HG02884 (cell line): ENCODE data around the gene CD33.
"Not testable (repeated sequence)": the region's sequence is repeated elsewhere in the genome, so short reads cannot be mapped to it uniquely, and the experiment has no call there.

Source experiments
- ATAC-seq: cut with Tn5 transposase; IDR thresholded peaks from one replicate; pipeline ENCODE4 v1.9.1; 2021; ENCODE audit warnings: mild to moderate bottlenecking, moderate library complexity; ENCODE audit not compliant: unreplicated experiment

Gene CD33

DNA sequence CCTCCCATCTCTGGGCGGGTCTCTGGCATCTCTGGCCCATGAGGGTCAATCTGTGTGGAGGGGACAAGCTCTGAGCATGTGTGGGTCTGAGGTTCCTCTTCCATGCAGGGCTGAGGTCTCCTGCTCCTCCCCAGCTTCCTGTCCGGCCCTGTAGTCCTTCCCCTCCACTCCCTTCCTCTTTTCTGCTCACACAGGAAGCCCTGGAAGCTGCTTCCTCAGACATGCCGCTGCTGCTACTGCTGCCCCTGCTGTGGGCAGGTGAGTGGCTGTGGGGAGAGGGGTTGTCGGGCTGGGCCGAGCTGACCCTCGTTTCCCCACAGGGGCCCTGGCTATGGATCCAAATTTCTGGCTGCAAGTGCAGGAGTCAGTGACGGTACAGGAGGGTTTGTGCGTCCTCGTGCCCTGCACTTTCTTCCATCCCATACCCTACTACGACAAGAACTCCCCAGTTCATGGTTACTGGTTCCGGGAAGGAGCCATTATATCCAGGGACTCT is at the start of gene CD33:
TSS of gene CD33 (plus strand) at position 183 of the 496 bp plus-strand sequence. CDS start at position 222, 39 bp downstream.
- ATAC-seq: not testable (repeated sequence)

DNA sequence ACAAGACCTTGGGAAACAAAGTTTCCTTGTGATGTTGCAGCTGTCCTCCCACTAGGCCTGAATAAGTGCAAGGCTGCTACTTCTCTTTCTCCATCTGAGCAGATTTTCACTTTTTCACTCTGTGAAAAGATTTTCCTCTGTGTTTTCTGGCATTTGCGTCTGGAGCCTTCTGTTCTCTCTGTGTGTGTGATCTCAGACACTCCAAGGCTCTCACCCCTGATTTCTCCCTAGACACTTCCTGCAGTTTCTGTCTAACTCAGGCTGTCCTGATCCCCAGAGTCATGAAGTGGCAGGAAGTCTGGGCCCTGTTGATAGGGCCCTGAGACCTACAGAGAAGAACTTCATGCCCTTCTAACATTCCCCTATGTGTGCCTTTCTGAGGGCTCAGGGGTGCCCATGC is 45.6 kb upstream of the CD33 start:
- no peak for ATAC-seq

DNA sequence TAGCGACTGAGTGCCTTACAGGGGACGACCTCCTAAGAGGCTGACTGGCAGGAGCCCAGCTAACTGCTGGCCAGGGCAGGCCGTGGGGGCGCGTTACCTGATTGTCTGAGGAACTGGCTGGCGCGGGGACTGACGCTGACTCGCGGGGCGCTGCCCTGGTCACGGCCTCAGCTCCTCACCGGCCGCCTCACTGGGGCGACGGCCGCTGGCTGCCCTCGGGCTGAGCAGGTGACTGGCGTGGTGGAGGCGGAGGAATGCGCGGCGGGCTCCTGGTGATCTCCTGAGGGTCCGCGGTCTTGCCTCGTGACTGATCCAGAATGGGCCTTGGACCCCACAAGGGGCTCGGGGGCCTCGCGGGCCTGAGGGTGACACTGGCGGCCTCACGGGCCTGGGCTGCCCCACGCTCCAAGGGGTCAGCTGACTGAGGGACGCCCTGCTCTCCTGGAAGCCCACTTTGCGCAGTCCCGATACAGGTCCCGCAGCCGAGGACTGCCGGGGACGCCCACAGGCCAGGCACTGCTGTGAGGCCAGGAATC is 43.4 kb upstream of the CD33 start:
- no peak for ATAC-seq

DNA sequence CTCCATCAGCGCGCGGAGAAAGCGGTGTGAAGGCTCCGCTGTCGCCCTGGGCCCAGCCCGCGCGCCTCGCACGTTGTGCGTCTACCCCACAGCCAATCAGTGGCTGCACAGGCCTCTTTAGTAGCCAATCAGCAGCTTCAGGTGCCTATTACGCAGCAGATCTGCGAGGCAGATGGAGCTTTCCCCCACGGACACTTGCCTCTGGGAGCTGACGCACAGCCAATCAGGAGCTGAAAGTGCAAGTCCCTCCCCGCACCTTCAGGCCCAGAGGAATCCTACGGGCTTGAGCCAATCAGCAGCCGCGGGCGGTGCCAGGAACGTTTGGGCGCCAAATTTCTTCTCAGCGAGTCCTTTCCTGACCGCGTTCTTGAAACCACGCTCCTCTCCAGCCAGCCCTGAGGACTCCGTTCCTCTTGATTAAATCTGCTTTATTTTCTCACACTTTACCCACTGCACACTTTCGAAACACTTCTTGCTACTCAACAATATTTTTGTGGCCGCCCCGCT is 42.9 kb upstream of the CD33 start:
- no peak for ATAC-seq

DNA sequence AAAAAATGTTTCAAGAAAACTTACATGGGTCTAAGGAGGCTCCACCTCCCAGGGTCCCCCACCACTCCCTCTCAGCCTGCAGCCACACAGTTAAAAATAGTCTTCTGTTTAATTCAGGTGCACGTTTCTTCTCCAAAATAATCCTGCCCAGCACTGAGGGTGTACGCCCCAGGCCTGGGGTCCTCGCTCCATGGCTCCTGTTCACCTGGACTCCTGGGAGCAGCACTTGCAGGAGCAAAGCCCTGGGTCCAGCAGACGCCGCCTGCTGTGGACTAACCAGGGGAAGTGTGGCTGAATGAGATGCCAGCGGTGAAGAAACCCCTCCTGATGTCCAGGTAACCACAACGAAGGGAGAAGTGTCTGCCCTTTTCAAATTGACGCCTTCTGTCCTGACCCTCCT is 41.3 kb upstream of the CD33 start:
- no peak for ATAC-seq

DNA sequence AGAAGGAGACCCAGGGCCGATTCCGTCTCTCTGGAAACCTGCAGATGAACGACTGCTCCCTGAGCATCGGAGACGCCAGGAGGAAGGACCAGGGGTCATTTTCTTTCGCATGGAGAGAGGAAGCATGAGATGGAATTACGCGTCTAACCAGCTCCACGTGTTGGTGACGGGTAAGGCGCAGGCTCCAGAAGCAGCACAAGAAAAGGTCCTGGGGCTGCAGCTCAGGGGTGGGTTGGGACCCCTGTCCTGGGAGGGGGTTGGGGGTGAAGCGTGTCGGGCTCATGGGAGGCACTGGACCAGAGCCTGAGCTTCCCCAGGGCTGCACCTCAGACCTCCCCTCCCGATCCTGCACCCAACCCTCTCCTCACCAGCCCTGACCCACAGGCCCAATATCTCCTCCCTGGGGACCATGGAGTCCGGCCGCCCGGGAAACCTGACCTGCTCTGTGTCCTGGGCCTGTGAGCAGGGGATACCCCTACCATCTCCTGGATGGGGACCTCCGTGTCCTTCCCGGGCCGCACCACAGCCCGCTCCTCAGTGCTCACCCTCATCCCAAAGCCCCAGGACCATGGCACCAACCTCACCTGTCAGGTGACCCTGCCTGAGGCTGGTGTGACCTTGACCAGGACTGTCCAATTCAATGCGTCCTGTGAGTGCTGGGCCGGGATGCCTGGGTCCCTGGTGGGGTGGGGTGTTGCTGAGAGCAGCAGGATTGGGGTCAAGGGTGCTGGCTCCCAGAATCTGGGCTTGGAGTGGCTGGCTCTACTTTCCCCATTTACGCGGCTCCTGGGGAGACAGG is 39.6 kb upstream of the CD33 start:
- ATAC-seq: no peak

DNA sequence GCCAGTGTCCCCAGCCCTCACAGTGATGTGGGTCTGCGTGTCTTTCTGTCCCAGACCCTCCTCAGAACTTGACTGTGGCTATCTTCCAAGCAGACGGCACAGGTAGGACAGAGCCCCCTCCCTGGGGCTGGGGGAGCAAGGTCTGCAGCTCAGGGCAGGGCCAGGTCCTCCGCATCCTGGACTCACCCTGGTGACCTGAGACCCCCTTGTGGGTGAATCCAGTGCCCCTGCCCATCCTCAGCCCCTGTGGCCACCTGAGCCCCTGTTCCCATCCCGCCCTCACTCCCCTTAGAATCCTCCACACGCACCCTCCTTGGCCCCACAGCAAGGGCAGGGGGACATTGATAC is 39.0 kb upstream of the CD33 start:
- ATAC-seq: no peak

DNA sequence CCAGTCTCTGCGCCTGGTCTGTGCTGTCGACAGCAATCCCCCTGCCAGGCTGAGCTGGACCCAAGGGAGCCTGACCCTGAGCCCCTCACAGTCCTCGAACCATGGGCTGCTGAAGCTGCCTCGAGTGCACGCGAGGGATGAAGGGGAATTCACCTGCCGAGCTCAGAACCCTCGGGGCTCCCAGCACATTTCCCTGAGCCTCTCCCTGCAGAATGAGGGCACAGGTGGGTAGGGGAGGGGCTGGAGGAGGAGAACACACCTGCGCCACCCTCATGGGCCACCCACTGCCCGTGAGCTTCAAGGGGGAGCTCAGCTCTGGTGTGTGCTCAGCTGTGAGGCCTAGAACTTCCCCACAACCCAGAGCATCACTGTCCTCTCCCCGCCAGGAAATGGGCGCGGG is 38.6 kb upstream of the CD33 start:
- no peak for ATAC-seq

DNA sequence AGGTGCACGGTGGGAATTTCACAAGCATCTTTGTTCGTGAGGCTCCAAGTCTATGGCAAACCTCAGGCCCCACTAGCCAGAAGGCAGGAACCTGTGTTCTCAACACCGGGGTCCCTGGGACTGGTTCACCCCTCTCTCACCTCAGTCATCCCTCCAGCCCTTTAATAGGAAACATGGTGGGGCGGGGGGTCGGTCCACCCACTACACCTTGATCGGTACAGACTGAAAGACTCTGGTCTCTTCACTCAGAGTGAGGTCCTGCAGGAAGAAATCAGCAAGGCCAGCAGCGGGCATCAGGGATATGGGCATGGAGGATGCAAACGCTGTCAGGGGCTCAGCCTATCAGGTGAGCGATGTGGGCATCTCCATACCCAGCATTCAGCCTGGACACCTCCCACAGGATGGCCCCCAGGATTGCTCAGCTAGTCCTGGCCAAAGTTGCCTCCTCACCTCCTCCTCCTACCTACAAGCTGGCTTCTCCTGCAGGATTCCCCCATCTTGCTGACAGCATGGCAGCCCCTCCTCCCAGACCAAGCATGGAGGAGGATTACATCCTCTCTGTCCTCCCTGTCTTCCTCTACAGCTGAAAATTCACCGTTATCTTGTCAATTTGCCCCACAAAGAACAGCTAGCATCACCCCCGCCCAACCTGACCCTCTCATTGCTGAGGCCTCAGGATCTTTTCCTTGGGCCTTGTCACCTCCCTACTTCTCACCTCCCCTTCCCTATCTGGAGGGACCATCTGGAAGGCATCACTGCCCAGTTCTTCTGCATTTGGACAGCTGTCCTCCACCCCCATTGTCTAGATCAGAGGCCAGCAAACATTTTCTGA is 37.3 kb upstream of the CD33 start:
- no peak for ATAC-seq

DNA sequence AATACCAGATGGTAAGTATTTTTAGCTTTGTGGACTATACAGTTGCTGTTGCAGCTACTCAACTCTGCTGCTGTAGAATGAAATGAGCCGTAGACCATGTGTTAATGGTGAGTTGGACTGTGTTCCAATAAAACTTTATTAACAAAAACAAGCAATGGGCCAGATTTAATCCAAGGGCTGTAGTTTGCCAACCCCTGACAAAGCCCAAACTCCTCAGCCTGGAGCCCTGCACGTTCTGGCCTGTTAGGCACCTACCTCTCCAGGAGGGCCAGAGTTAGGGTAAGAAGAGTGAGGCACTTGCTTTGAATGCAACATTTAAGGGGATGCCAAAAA is 36.7 kb upstream of the CD33 start:
- no peak for ATAC-seq

DNA sequence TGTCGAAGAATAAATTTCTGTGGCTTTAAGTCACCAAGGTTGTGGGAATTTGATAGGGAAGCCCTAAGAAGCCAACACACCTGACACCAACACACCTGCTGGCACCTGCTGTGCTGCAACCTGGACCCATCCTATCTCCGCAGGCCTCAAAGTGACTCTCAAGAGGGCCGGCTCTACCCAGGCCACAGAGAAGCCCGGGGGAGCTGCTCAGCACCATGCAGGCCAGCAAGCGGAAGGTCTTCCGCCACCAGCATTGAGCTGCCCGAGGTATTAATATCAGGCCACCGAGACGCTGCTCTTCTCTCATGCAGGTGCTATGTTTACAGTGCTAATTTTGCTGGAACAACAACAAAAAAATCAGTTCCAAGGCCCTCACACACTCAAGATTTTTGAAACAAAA is 32.2 kb upstream of the CD33 start:
- ATAC-seq: no peak

DNA sequence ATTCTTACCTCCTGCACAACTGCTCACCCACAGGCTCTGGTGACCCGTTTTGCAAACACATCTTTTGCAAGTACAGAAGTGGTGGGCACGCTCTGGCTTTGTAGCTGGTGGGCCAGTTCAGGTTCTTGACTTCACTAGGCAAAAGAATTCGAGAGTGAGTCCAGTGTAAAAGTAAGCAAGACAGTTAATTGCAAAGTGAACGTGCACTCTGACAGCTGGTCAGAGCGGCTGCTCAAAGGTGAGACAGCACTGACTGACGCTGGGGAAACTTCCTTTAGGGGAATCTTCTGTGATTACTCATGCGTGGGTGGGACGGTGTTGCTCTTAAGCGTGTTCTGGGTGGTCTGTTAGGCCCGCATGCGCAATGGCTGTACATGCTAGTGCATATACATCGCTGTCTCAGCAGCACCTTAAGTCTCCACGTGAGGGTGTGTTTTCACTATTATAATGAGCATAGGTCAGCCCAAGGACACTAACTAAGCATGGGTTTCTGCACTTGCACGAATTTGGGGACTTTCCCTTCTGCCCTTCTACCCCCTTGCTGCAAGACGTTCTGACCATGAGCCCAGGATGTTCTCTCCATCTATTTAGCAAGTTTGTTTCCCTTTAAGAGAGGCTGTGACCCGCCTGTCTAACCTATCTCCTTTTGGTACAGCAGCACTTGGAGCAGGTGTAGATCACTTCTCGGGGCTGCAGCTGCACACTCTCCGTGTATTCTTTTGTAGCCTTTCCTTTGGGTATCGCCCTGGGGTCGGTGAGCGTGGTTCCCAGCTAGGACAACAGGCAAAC is 30.2 kb upstream of the CD33 start:
- ATAC-seq: no peak

DNA sequence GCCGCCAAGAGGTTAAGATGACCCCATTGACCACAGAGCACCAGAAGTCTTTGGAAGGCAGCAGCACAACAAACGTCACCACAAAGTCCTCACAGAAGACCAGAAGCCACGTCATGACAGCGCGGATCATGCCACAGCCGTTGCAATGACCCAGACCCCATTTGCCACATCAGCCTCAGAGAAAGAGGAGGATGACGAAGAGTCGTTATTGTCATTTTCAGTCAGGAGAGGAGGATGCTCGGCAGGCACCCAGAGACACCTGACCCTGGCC is 29.6 kb upstream of the CD33 start:
- ATAC-seq: no peak

DNA sequence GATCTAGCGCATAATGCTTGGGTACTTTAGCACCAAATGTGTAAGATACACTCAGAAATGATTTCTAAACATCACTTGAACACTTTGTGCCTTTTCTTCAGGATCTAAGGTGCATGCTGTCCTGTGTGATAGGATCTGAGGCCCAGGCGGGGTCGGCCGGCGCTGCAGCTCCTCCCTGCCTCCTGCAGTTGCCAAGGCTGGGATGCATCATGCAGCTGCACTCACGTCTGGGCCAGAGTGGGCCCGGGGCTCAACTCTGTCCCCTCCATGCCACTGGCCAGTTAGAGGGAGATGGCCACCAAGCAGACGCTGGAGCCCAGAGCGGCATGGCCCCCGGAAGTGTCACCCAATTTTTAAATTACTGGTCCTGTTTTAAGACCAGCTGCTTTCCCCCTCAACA is 29.3 kb upstream of the CD33 start:
- no peak for ATAC-seq

DNA sequence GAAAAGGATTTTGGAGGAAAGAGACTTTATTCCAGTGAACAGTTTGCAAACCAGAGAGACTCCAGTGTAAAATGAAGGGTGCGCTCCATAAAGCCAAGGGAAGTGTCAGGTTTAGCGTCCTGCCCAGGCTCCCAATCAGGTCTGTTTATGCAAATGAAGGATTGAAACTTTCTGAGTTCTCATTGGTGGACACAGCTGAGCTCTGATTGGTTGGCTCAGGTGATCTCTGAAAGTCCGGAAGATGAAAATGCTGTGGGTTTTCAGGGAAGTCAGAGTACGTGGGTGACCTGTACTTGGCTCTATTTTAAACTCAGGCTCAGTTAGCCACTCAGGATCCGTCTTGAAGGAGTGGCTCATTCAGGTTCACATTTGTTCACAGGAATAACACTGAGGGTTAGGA is 28.7 kb upstream of the CD33 start:
- ATAC-seq: no peak

DNA sequence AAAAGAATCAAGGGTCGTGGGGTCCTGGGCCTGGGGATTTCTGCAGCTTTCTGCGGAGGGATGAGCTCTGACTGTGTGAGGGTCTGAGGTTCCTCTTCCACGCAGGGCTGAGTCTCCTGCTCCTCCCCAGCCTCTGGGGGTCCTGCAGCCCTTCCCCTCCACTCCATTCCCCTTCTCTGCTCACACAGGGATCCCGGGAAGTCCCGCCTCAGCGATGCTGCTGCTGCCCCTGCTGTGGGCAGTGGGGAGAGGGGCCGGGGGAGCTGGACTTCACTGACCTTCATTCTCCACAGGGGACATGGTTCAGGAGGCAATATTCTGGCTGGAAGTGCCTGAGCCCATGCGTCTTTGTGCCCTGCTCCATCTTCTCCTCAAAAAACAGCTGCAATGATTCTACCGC is 26.2 kb upstream of the CD33 start:
- ATAC-seq: no peak

DNA sequence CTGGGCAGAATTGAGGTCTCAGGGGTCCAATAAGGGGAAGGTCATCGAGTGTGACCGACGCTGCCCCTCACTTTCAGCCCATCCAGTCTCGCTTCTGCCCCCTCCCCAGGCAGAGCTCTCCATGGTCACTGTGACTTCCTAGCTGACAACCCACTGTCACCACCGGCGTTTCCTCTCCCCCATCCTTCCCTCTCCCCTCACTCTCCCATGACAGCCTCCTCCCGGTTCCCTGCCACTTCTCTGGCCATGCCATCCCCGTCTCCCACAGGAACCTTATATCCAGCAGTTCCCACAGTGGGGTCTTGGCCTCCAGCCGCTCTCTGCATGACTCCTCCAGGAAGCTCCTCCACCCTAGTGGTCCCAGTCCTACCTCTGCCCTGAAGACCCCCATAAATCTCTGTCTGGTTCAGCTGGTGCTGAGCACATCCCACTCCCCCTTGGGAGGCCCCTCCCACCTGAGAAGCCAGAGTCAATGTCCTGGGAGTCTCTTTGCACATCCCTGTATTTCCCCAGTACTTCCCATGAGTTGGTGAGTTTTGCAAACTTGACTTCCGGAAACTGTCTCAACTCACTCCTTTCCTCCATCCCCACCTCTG is 24.7 kb upstream of the CD33 start:
- ATAC-seq: no peak

DNA sequence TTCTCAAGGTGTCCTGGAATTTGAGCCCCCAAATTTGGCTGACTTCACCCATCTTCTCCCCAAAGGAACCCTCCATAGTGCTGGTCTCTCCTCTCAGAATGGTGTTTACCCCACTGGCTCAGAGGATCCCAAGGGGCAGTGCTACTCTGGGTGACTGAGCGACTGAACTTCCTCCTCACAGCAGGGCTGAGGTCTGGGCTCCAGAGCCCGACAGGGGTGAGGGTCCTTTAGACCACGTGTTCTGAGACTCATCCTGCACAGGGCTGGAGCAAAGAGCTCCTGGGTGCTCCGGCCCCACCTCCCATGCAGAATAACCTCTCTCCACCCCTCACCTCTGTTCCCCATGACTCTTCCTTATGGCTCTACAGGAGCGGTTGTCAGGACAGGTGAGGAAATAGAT is 23.2 kb upstream of the CD33 start:
- ATAC-seq: no peak

DNA sequence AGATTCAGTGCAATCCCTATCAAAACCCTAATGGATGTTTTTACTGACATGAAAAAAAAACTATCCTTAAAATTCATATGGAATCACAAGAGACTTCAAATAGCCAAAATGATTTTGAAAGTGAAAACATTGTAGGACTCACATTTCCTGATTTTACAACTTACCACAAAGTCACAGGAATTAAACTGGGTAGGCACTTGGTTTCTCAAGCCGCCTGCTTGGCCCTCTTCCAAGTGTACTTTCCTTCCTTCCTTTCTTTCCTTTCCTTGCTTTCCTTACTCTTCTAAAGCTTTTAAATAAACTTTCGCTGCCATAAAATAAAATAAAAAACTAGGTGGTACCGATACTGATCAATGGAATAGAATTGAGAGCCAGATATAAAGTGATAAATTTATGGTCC is 21.0 kb upstream of the CD33 start:
- ATAC-seq: no peak

DNA sequence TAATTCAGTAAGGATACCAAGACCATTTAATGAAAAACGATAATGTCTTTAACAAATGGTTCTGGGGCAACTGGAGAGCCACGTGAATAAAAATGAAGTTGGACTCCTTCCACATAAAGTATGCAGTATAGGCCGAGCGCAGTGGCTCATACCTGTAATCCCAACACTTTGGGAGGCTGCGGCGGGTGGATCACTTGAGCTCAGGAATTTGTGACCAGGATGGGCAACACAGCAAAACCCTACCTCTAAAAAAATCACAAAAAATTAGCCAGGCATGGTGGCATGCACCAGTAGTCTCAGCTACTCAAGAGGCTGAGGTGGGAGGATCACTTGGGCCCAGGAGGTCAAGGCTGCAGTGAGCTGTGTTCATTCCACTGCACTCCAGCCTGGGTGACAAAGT is 20.6 kb upstream of the CD33 start:
- no peak for ATAC-seq

DNA sequence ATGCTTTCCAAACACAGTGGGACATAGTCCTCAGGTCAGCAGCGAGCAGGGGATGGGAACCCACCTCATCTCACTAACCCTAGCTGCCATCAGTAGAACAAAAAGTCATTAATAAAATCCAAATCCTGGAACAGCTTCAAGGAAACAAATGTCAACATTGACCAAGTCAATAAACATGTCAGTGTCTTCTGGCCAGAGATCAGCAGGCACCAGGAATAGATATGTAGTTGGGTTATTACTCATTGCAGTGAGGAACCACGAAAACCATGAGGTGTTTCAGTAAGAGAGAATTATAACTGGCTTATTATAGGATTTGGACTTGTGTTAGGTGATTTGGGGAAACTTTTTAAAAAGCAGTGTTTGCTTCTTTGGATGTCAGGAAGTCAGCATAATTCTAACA is 17.1 kb upstream of the CD33 start:
- ATAC-seq: no peak
